Mesothelial cell of epicardium (in vitro differentiated cells): ENCODE measurements around the gene MYZAP. TPM values are rescaled to one million over a fixed set of nuclear protein-coding genes. Genes with fewer than 3 reads are reported as not detected.

Experiments used
- DNase-seq, 2 experiments: peaks; one replicate each; pipeline ENCODE4 v3.0.0; 2021; ENCODE audit warnings: low spot score in 2 of 2; ENCODE audit not compliant: unreplicated experiment in 2 of 2
- H3K27ac Mint-ChIP-seq: 2 replicates; pipeline ENCODE4 v1.8.0; 2021; ENCODE audit warnings: mixed read lengths
- H3K27me3 Mint-ChIP-seq: 2 replicates; pipeline ENCODE4 v1.8.0; 2021; ENCODE audit warnings: low read depth, mixed read lengths
- H3K36me3 Mint-ChIP-seq: 2 replicates; pipeline ENCODE4 v1.8.0; 2021; ENCODE audit warnings: mixed read lengths
- H3K4me1 Mint-ChIP-seq: 2 replicates; pipeline ENCODE4 v1.8.0; 2021; ENCODE audit warnings: mixed read lengths
- H3K4me3 Mint-ChIP-seq: 2 replicates; pipeline ENCODE4 v1.8.0; 2021; ENCODE audit warnings: mild to moderate bottlenecking, moderate library complexity, mixed read lengths
- H3K9me3 Mint-ChIP-seq: 2 replicates; pipeline ENCODE4 v1.8.0; 2021; ENCODE audit warnings: mixed read lengths
- CTCF ChIP-seq: fragments of 200-600 bp; sonication (generic); IDR thresholded peaks from one replicate; pipeline ENCODE4 v1.5.0; 2021; ENCODE audit warnings: antibody characterized with exemption; ENCODE audit not compliant: unreplicated experiment
- total RNA-seq: library from RNA; stranded (reverse); gene quantifications from 3 replicates; pipeline ENCODE4 v1.2.1, GENCODE V29; 2021

Gene MYZAP
- total RNA-seq, 1 donor from 2014 or later = 3.3 TPM

- TF ChIP-seq CTCF = no peak
- Mint-ChIP-seq H3K27ac (peak overlapping the region; percentile 53), H3K27me3 (no peaks in the 10 kb centered on the region), H3K9me3 (peaks cover under 1% of the 10 kb centered on the region), H3K4me1 (peaks cover 56% of the 10 kb centered on the region), H3K36me3 (no peaks in the 10 kb centered on the region), H3K4me3 (no peak overlapping the region)
- DNase-seq = no peak
Observed at GRCh38 chr15:57731530-57732103, 139.9 kb downstream of the MYZAP start.

GRCh38 chr15:57732526-57733331 is 141.0 kb downstream of the MYZAP start:
- Mint-ChIP-seq H3K4me3 (no peak overlapping the region), H3K27ac (peak overlapping the region; percentile 53), H3K27me3 (no peaks in the 10 kb centered on the region), H3K9me3 (peaks cover 8% of the 10 kb centered on the region), H3K4me1 (peaks cover 49% of the 10 kb centered on the region), H3K36me3 (peaks cover 5% of the 10 kb centered on the region)
- TF ChIP-seq CTCF = peak; percentile 89
- DNase-seq = peak in 1 of 2 experiments; percentile 48

- peaks cover 8% of the 10 kb centered on the region for H3K9me3 Mint-ChIP-seq
Observed at GRCh38 chr15:57734860-57735259, 143.2 kb downstream of the MYZAP start.

More at GRCh38 chr15:57734860-57735259, 143.2 kb downstream of the MYZAP start:
- H3K4me1 Mint-ChIP-seq = peaks cover 48% of the 10 kb centered on the region
- peak overlapping the region; percentile 4 for H3K27ac Mint-ChIP-seq
- peaks cover 5% of the 10 kb centered on the region for H3K36me3 Mint-ChIP-seq
- H3K4me3 Mint-ChIP-seq = no peak overlapping the region
- DNase-seq = no peak
- TF ChIP-seq CTCF = no peak
- no peaks in the 10 kb centered on the region for H3K27me3 Mint-ChIP-seq

Other genes starting within 250 kb of the MYZAP start
- 34.1 to 36.4 TPM (median 35.7 TPM) in 3 replicates for gene CGNL1, start 215.4 kb upstream of the MYZAP start, total RNA-seq
- gene POLR2M, start 114.8 kb downstream of the MYZAP start, total RNA-seq = 108 to 110 TPM (median 109 TPM) in 3 replicates